NCI-H460 (cell line): ENCODE measurements around the gene ZNF783. TPM values are rescaled to one million over a fixed set of nuclear protein-coding genes. Genes with fewer than 3 reads are reported as not detected.
"Not testable (repeated sequence)": the region's sequence is repeated elsewhere in the genome, so short reads cannot be mapped to it uniquely, and the experiment has no call there.

Experiments used
- DNase-seq: peaks from one replicate; pipeline ENCODE4 v3.0.0-alpha.2; 2016; ENCODE audit warnings: low read depth; ENCODE audit errors: extremely low read depth
- small RNA-seq, 2 experiments: library from RNA; depleted of rRNA; stranded (forward); fragments of <200 nt; gene quantifications; one replicate each; pipeline ENCODE3, GENCODE V24; 2014
- total RNA-seq: library from RNA; depleted of rRNA; stranded (reverse); fragments of >200 nt; shearing (Covaris generic); gene quantifications from 2 replicates; pipeline ENCODE4 v1.2.3, GENCODE V29; 2014; rRNA removed

ZNF783 gene
- total RNA-seq, 1 experiment from 2014 or later = 3.0 TPM

GRCh38 chr7:149322737-149323136 is 60.7 kb downstream of the ZNF783 start:
- DNase-seq = no peak

GRCh38 chr7:149325248-149325647 is 63.3 kb downstream of the ZNF783 start:
- DNase-seq = no peak

- DNase-seq = no peak
These were observed 67.3 kb downstream of the ZNF783 start for GRCh38 chr7:149329265-149329664.

GRCh38 chr7:149329766-149330334 is 67.9 kb downstream of the ZNF783 start:
- no peak for DNase-seq

DNA sequence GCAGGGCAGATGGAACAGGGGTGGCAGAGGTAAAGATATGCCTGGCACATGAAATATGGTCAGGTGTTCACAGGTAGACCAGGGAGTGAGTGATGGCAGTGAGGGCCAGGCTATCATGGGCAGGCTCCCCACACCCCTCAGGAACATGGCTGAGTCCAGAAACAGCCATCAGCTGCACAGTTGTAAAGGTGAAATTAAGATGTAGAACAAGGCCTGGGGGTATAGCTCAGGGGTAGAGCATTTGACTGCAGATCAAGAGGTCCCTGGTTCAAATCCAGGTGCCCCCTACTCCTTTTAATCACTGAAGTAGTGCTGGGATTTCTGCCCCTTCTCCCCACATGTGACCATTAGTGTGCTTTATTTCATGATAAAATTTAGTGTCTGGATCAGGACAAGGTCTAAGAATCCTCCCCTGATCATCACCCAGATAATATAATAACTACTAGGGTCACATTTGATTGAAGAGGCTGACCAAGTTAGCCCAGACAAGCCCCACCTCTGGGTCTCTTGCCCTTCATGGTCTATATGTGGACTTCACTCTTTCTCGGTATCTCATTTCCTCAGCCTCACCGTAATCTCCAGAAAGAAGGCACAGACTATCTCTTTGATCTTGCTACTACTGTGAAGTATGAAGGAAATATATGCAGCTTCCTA is 69.0 kb downstream of the ZNF783 start:
- no peak for DNase-seq

DNA sequence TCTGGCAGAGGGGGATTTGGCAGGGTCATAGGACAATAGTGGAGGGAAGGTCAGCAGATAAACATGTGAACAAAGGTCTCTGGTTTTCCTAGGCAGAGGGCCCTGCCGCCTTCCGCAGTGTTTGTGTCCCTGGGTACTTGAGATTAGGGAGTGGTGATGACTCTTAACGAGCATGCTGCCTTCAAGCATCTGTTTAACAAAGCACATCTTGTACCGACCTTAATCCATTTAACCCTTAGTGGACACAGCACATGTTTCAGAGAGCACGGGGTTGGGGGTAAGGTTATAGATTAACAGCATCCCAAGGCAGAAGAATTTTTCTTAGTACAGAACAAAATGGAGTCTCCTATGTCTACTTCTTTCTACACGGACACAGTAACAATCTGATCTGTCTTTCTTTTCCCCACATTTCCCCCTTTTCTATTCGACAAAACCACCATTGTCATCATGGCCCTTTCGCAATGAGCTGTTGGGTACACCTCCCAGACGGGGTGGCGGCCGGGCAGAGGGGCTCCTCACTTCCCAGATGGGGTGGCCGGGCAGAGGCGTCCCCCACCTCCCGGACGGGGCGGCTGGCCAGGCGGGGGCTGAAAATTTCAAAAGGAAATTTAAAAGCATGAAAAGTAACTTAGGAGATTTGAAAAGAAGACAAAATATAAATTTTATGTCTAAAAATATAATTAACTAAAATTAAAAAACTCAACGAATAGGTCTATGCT is 70.8 kb downstream of the ZNF783 start:
- not testable (repeated sequence) for DNase-seq

DNA sequence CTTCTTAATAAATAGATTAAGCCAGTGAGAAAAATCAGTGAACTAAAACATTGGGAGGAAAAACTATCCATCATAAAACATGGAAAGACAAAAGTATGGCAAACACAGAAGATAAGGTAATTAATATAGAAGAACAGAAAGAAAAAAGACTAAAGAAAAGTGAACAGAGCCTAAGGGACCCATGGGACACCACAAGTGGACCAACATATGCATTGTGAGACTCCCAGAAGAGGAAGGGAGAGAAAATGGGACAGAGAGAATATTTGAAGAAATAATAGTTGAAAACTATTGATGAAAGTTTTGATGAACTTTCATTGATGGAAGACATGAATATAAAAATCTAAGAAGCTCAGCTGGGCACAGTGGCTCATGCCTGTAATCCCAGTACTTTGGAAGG is 71.3 kb downstream of the ZNF783 start:
- no peak for DNase-seq

- no peak for DNase-seq
These were observed 72.2 kb downstream of the ZNF783 start for GRCh38 chr7:149334219-149334618.

Small RNA genes lying within 50 kb of the gene (small RNA-seq; reads per million reads assigned to genes)
- gene AC004941.2 = 0 reads per million in 2 experiments

Other genes starting within 250 kb of the ZNF783 start
- 248 and 264 TPM in 2 replicates for gene PDIA4, start 233.7 kb upstream of the ZNF783 start, total RNA-seq
- 4.5 and 5.0 TPM in 2 replicates for gene ZNF786, start 171.5 kb upstream of the ZNF783 start, total RNA-seq
- gene ZNF425, start 135.9 kb upstream of the ZNF783 start, total RNA-seq = 0.26 and 0.87 TPM in 2 replicates
- 10.2 and 10.7 TPM in 2 replicates for gene ZNF398, start 114.7 kb upstream of the ZNF783 start, total RNA-seq
- 18.7 and 19.6 TPM in 2 replicates for gene ZNF282, start 66.7 kb upstream of the ZNF783 start, total RNA-seq
- gene ZNF212, start 22.5 kb upstream of the ZNF783 start, total RNA-seq = 4.5 and 5.5 TPM in 2 replicates
- gene ZNF777, start 198.9 kb downstream of the ZNF783 start, total RNA-seq = 9.1 and 10.1 TPM in 2 replicates
- gene ZNF746, start 235.6 kb downstream of the ZNF783 start, total RNA-seq = 22.7 and 23.4 TPM in 2 replicates